A549 treated with Hydrocortisone at 1 μM for 4 hours (cell line): ENCODE data around the gene SLC38A8. TPM values are rescaled to one million over a fixed set of nuclear protein-coding genes. Genes with fewer than 3 reads are reported as not detected.

Experiments used
- total RNA-seq: library from RNA; stranded (reverse); fragments of 200-300 nt; extraction: Qiagen RNA extraction; gene quantifications from 5 replicates; pipeline ENCODE4 v1.2.3, GENCODE V29; 2022

The SLC38A8 gene
- 0.46 TPM in 1 of 5 replicates, not detected in the others for total RNA-seq

GRCh38 chr16:84042308-84042878 is at the start of gene SLC38A8:
Gene SLC38A8 (minus strand): TSS chr16:84042795. CDS start chr16:84042157, 638 bp downstream.

GRCh38 chr16:83967838-83968305 is 74.7 kb downstream of the SLC38A8 start, which contains the start of gene NECAB2:
Gene NECAB2 (plus strand): TSS chr16:83968244. CDS start chr16:83968649, 405 bp downstream.

Other genes with a start within 250 kb of the SLC38A8 start
- 112 to 203 TPM (median 194 TPM) in 5 replicates for gene HSBP1, start 234.8 kb downstream of the SLC38A8 start, total RNA-seq
- 1.3 to 2.3 TPM (median 1.9 TPM) in 5 replicates for gene MLYCD, start 143.7 kb downstream of the SLC38A8 start, total RNA-seq
- gene OSGIN1, start 89.6 kb downstream of the SLC38A8 start, total RNA-seq, result 15.0 to 31.1 TPM (median 16.1 TPM) in 5 replicates
- gene NECAB2, start 74.6 kb downstream of the SLC38A8 start, total RNA-seq, result 1.4 to 2.9 TPM (median 2.4 TPM) in 5 replicates
- 38.6 to 49.9 TPM (median 42.9 TPM) in 5 replicates for gene MBTPS1, start 74.1 kb upstream of the SLC38A8 start, total RNA-seq
- gene HSDL1, start 102.4 kb upstream of the SLC38A8 start, total RNA-seq, result 17.9 to 20.4 TPM (median 18.9 TPM) in 5 replicates
- gene DNAAF1, start 102.5 kb upstream of the SLC38A8 start, total RNA-seq, result 0.23 to 0.59 TPM (median 0.38 TPM) in 5 replicates
- gene TAF1C, start 144.3 kb upstream of the SLC38A8 start, total RNA-seq, result 23.6 to 29.7 TPM (median 28.6 TPM) in 5 replicates
- gene ADAD2, start 148.4 kb upstream of the SLC38A8 start, total RNA-seq, result not detected in 5 replicates
- gene KCNG4, start 197.2 kb upstream of the SLC38A8 start, total RNA-seq, result not detected in 5 replicates